Measurements from ENCODE around the gene ARHGAP29.

- no peak for TF ChIP-seq EZH2 (IDR thresholded peaks at IDR 0.05; ENCODE audit: low read depth)
- no peak for TF ChIP-seq CTCF (conservative IDR thresholded peaks at IDR 0.05)
These were observed 9.8 kb downstream of the ARHGAP29 start for GRCh38 chr1:94227624-94228023.
